Spleen (tissue), 7 donors: ENCODE data around the gene SLC2A9.

Experiments used
- POLR2A ChIP-seq, 3 donors: fragments of 450-650 bp; IDR thresholded peaks; one replicate each; pipeline ENCODE4 v1.5.1; 2017; ENCODE audit warnings: antibody characterized with exemption in 3 of 3, mild to moderate bottlenecking in 1 of 3
- POLR2AphosphoS5 ChIP-seq, 3 donors: sonication (generic); formaldehyde crosslinking; IDR thresholded peaks; one replicate each; pipeline ENCODE4 v1.5.1; 2017; ENCODE audit warnings: antibody characterized with exemption in 3 of 3
- TF ChIP-seq, protein P1 (sequence below), 11 experiments: fragments of 200-600 bp in 7 of 11; fragments of 450-650 bp in 4 of 11; sonication (generic) in 4 of 11; IDR thresholded peaks in 8 of 11; conservative IDR thresholded peaks in 3 of 11; 1 replicate in 7 of 11; 2 replicates in 4 of 11; pipeline versions ENCODE4 v1.4.0 to v1.8.0; 2016 to 2021; ENCODE audit warnings: antibody characterized with exemption in 11 of 11, inconsistent platforms in 4 of 11, mild to moderate bottlenecking in 1 of 11
- donor health status: DM: no; HTN: no; CAD: no; lungs with moderate emphysema.
- donor health status: DM: no; HTN: no; CAD: no.
- donor health status: DM: no; HTN: no; CAD: no.

DNA sequence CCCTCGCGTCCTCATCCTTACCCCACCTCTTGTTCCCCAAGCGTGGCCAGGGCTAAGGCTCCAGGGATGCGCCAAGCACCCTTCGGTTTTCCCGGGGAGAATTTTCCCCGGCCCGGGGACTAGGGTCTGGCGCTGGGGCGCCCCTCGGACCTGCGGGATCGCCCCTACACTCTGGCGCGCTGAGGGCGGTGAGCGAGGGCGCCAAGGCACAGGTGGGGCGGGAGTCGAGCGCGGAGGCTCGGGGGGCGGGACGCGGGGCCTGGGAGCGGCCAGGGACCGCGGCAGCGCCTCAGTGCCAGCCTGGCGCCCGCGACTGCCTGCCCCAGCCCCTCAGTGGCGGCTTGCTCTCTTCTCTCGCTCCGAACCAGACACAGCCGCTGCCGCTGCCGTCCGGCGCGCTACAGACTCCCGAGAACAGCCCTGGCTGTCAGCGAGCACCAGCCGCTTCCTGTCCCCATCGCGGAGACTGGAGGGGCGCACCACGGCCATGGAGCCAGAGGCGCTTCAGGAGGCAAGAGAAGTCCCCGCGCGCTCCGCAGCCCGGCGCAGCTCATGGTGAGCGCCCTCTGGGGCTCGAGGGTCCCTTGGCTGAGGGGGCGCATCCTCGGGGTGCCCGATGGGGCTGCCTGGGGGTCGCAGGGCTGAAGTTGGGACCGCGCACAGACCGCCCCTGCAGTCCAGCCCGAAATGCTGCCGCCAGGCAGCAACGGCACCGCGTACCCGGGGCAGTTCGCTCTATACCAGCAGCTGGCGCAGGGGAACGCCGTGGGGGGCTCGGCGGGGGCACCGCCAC, 239.8 kb downstream of the SLC2A9 start, which contains the start of gene DRD5:
- TF ChIP-seq, protein P1, sequence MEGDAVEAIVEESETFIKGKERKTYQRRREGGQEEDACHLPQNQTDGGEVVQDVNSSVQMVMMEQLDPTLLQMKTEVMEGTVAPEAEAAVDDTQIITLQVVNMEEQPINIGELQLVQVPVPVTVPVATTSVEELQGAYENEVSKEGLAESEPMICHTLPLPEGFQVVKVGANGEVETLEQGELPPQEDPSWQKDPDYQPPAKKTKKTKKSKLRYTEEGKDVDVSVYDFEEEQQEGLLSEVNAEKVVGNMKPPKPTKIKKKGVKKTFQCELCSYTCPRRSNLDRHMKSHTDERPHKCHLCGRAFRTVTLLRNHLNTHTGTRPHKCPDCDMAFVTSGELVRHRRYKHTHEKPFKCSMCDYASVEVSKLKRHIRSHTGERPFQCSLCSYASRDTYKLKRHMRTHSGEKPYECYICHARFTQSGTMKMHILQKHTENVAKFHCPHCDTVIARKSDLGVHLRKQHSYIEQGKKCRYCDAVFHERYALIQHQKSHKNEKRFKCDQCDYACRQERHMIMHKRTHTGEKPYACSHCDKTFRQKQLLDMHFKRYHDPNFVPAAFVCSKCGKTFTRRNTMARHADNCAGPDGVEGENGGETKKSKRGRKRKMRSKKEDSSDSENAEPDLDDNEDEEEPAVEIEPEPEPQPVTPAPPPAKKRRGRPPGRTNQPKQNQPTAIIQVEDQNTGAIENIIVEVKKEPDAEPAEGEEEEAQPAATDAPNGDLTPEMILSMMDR (IDR thresholded peaks at IDR 0.05 in 8 of 11, conservative IDR thresholded peaks at IDR 0.05 in 3 of 11): no peak
- no peak for TF ChIP-seq POLR2A (IDR thresholded peaks at IDR 0.05)
- TF ChIP-seq POLR2AphosphoS5 (IDR thresholded peaks at IDR 0.05): no peak
